Hindlimb muscle (tissue), 1 donor: ENCODE measurements around the gene CASK. TPM values are rescaled to one million over a fixed set of nuclear protein-coding genes. Genes with fewer than 3 reads are reported as not detected.
A peak's percentile ranks its signal among the peaks of the same experiment; 100 is the strongest.

Experiments used
- DNase-seq: peaks from one replicate; pipeline ENCODE4 v3.0.0-alpha.2; 2013
- polyA plus RNA-seq: library from polyadenylated mRNA; unstranded; fragments of 120-200 nt; gene quantifications from one replicate; pipeline ENCODE4 v1.2.1, GENCODE V29; 2013; ENCODE audit not compliant: insufficient read length

CASK gene
- polyA plus RNA-seq, 1 donor: 23.6 TPM

GRCh38 chrX:41468647-41469323 lies 454.6 kb downstream of the CASK start:
- peak; percentile 32 for DNase-seq

Other genes with a start within 250 kb of the CASK start
- gene GPR34, start 234.6 kb downstream of the CASK start, polyA plus RNA-seq: 11.3 TPM
- 0.13 TPM for gene GPR82, start 199.4 kb downstream of the CASK start, polyA plus RNA-seq